ENCODE results near the gene CIDEB.

The CIDEB gene

DNA sequence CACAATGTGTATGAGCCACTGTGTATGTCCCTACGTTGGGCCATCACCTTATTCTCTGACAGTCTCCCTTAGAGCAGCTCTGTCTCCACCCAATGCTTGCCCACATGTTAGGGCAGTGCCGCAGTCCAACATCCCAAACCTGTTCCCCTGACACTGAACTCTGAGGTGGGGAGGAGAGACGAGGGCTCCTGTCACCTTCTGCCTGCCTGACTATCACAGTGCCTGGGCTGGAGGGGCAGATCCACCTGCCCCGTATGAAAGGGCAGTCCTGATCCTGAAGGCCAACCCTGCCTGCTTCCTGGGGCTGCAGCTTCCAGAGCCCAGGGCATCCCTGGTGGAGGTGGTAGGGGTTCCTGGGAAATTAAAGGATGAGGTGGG lies 47.0 kb downstream of the CIDEB start:
- TF ChIP-seq TCF12 (IDR thresholded peaks at IDR 0.05; ENCODE audit: low read depth) (no peak), EGR1 (IDR thresholded peaks at IDR 0.05) (no peak), NFIC (IDR thresholded peaks at IDR 0.05) (no peak), ZBTB7A (IDR thresholded peaks at IDR 0.05; ENCODE audit: low read depth) (no peak), EP300 (IDR thresholded peaks at IDR 0.05; ENCODE audit: borderline replicate concordance) (no peak), CREB1 (IDR thresholded peaks at IDR 0.05; ENCODE audit: low read depth) (no peak), YY1 (IDR thresholded peaks at IDR 0.05; ENCODE audit: low read depth) (no peak), MAX (IDR thresholded peaks at IDR 0.05) (no peak)

GRCh38 chr14:24260026-24260779 lies 47.6 kb downstream of the CIDEB start:
- TF ChIP-seq EP300 (IDR thresholded peaks at IDR 0.05; ENCODE audit: borderline replicate concordance) (no peak), TEAD4 (IDR thresholded peaks at IDR 0.05) (no peak), YY1 (IDR thresholded peaks at IDR 0.05; ENCODE audit: low read depth) (no peak), MAX (IDR thresholded peaks at IDR 0.05) (no peak)

DNA sequence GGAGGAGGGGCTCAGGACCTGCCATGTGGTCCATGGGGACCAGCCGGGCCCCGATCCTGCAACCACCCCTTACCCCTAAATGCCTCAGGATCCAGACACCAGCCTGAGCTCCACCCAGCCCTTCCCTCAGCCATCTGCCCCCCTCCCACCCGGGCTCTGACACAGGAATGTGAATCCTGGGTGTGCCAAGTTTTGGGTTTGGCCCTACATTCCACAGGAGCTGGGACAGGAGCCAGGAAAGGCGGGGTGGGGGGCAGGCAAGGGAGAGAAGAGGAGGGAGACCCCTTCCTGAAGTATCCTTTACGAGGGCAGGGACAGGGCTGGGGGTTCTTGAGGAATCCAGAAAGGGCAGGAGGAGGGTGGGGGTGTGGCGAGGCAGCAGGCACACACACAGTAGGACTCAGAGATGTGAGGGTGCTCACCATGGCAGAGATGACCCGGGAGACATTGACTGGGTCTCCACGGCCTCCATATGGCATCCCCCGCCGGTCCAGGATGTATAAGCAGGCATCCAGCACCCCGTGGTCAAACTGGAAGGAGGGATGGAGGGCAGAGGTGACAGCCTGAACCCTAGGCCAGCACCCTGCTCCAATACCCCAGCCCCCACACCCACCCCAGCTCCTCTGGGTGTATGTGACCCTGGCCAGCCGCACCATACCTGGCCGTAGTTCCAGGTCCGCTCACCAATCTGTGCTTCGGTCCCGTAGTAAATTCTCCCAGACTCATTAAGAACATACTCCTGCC lies 48.3 kb downstream of the CIDEB start:
- TF ChIP-seq FOXM1 (IDR thresholded peaks at IDR 0.05; ENCODE audit: borderline replicate concordance, low read depth) (no peak), EGR1 (IDR thresholded peaks at IDR 0.05) (no peak), MAX (IDR thresholded peaks at IDR 0.05) (no peak), CREB1 (IDR thresholded peaks at IDR 0.05; ENCODE audit: low read depth) (no peak), CEBPB (IDR thresholded peaks at IDR 0.05) (no peak), USF1 (IDR thresholded peaks at IDR 0.05) (no peak), TCF12 (IDR thresholded peaks at IDR 0.05; ENCODE audit: low read depth) (no peak), EP300 (IDR thresholded peaks at IDR 0.05; ENCODE audit: borderline replicate concordance) (no peak), YY1 (IDR thresholded peaks at IDR 0.05; ENCODE audit: low read depth) (no peak), NFIC (IDR thresholded peaks at IDR 0.05) (peak; percentile 80), TEAD4 (IDR thresholded peaks at IDR 0.05) (peak; percentile 89), ZBTB7A (IDR thresholded peaks at IDR 0.05; ENCODE audit: low read depth) (peak; percentile 93), RAD21 (IDR thresholded peaks at IDR 0.05; ENCODE audit: low read depth) (no peak), TAF1 (IDR thresholded peaks at IDR 0.05; ENCODE audit: low read depth) (no peak)
- TF ChIP-seq, protein P1, sequence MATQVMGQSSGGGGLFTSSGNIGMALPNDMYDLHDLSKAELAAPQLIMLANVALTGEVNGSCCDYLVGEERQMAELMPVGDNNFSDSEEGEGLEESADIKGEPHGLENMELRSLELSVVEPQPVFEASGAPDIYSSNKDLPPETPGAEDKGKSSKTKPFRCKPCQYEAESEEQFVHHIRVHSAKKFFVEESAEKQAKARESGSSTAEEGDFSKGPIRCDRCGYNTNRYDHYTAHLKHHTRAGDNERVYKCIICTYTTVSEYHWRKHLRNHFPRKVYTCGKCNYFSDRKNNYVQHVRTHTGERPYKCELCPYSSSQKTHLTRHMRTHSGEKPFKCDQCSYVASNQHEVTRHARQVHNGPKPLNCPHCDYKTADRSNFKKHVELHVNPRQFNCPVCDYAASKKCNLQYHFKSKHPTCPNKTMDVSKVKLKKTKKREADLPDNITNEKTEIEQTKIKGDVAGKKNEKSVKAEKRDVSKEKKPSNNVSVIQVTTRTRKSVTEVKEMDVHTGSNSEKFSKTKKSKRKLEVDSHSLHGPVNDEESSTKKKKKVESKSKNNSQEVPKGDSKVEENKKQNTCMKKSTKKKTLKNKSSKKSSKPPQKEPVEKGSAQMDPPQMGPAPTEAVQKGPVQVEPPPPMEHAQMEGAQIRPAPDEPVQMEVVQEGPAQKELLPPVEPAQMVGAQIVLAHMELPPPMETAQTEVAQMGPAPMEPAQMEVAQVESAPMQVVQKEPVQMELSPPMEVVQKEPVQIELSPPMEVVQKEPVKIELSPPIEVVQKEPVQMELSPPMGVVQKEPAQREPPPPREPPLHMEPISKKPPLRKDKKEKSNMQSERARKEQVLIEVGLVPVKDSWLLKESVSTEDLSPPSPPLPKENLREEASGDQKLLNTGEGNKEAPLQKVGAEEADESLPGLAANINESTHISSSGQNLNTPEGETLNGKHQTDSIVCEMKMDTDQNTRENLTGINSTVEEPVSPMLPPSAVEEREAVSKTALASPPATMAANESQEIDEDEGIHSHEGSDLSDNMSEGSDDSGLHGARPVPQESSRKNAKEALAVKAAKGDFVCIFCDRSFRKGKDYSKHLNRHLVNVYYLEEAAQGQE (IDR thresholded peaks at IDR 0.05; ENCODE audit: low read depth), result no peak

GRCh38 chr14:24258548-24259265 lies 49.1 kb downstream of the CIDEB start:
- TF ChIP-seq CEBPB (IDR thresholded peaks at IDR 0.05), result no peak
- no peak for TF ChIP-seq NFIC (IDR thresholded peaks at IDR 0.05)

GRCh38 chr14:24258119-24258518 lies 49.7 kb downstream of the CIDEB start:
- TF ChIP-seq FOXM1 (IDR thresholded peaks at IDR 0.05; ENCODE audit: borderline replicate concordance, low read depth), result no peak
- TF ChIP-seq YY1 (IDR thresholded peaks at IDR 0.05; ENCODE audit: low read depth), result no peak
- no peak for TF ChIP-seq CEBPB (IDR thresholded peaks at IDR 0.05)
- TF ChIP-seq TCF12 (IDR thresholded peaks at IDR 0.05; ENCODE audit: low read depth), result no peak

DNA sequence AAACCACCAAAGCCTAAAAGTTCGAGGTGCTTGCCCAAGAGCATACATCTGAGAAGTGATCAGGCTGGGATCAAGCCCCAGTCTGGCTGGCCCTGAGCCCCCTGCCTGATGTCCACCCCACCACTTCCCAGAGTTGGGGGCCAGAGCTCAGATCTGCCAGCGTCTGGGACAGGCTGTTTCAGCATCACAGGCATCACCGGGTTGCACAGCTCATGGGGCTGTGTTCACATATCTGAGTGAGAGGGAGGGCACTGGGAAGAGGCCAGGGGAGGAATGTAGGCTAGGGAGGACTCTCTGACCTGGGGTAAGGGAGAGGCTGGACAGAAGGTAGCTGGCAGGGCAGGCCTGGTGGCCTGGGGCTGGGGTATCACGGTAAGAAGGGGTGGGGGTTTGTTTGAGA lies 50.8 kb downstream of the CIDEB start:
- TF ChIP-seq TEAD4 (IDR thresholded peaks at IDR 0.05) (no peak), USF1 (IDR thresholded peaks at IDR 0.05) (no peak), RAD21 (IDR thresholded peaks at IDR 0.05; ENCODE audit: low read depth) (no peak), FOXM1 (IDR thresholded peaks at IDR 0.05; ENCODE audit: borderline replicate concordance, low read depth) (no peak)

- TF ChIP-seq TAF1 (IDR thresholded peaks at IDR 0.05; ENCODE audit: low read depth) (no peak), FOXM1 (IDR thresholded peaks at IDR 0.05; ENCODE audit: borderline replicate concordance, low read depth) (no peak), YY1 (IDR thresholded peaks at IDR 0.05; ENCODE audit: low read depth) (no peak), CREB1 (IDR thresholded peaks at IDR 0.05; ENCODE audit: low read depth) (no peak), EP300 (IDR thresholded peaks at IDR 0.05; ENCODE audit: borderline replicate concordance) (no peak), RAD21 (IDR thresholded peaks at IDR 0.05; ENCODE audit: low read depth) (no peak), ZBTB7A (IDR thresholded peaks at IDR 0.05; ENCODE audit: low read depth) (no peak), TEAD4 (IDR thresholded peaks at IDR 0.05) (no peak), MAX (IDR thresholded peaks at IDR 0.05) (no peak), USF1 (IDR thresholded peaks at IDR 0.05) (no peak), NFIC (IDR thresholded peaks at IDR 0.05) (no peak)
- TF ChIP-seq, protein P1 (IDR thresholded peaks at IDR 0.05; ENCODE audit: low read depth), result no peak
Measured at GRCh38 chr14:24255931-24256711, 51.7 kb downstream of the CIDEB start.
